Ovary (tissue), 9 donors: Measurements from ENCODE around the gene IRF2BP2. TPM values are rescaled to one million over a fixed set of nuclear protein-coding genes. Genes with fewer than 3 reads are reported as not detected.

ENCODE experiments used
- DNase-seq, 5 donors: peaks; one replicate each; pipeline ENCODE4 v3.0.0-alpha.2; 2019 to 2020
- H3K27ac ChIP-seq, 2 donors: fragments of 200-600 bp; one replicate each; pipeline versions ENCODE4 v1.5.1 to v1.8.0; 2019 to 2022
- H3K27me3 ChIP-seq: fragments of 200-600 bp; one replicate; pipeline ENCODE4 v1.8.0; 2022
- H3K36me3 ChIP-seq: fragments of 200-600 bp; sonication (generic); one replicate; pipeline ENCODE4 v1.5.1; 2019
- H3K4me1 ChIP-seq: one replicate; pipeline ENCODE4 v1.8.1; 2013; ENCODE audit warnings: mild to moderate bottlenecking, moderate library complexity; ENCODE audit not compliant: insufficient read depth
- H3K4me3 ChIP-seq: fragments of 200-600 bp; sonication (generic); one replicate; pipeline ENCODE4 v1.5.1; 2017
- H3K9me3 ChIP-seq, 2 donors: fragments of 200-600 bp in 1 of 2; sonication (generic) in 1 of 2; one replicate each; pipeline versions ENCODE4 v1.5.1 to v1.8.1; 2013 to 2019; ENCODE audit warnings: mild to moderate bottlenecking in 1 of 2, moderate library complexity in 1 of 2
- CTCF ChIP-seq, 3 donors: fragments of 450-650 bp in 2 of 3; fragments of 200-600 bp in 1 of 3; IDR thresholded peaks; one replicate each; pipeline versions ENCODE4 v1.5.1 to v1.8.0; 2016 to 2022; ENCODE audit warnings: antibody characterized with exemption in 3 of 3, mild to moderate bottlenecking in 1 of 3
- EP300 ChIP-seq: sonication (generic); formaldehyde crosslinking; IDR thresholded peaks from one replicate; pipeline ENCODE4 v1.6.1; 2017; ENCODE audit warnings: antibody characterized with exemption
- POLR2A ChIP-seq: fragments of 450-650 bp; IDR thresholded peaks from one replicate; pipeline ENCODE4 v1.6.1; 2017; ENCODE audit warnings: antibody characterized with exemption, mild to moderate bottlenecking, moderate library complexity
- WGBS, 3 donors: extraction: QIAGEN DNeasy Blood & Tissue Kit in 1 of 3; methylation state at CpG; one replicate each; pipeline versions ENCODE4 v1.1.5 to v1.1.7; 2013 to 2017; 5-methylcytosine and 5-hydroxymethylcytosine counted together
- intact Hi-C, 4 donors: fragments of 100-400 bp; cut with DNase I; formaldehyde crosslinking; loops; one replicate each; pipeline versions ENCODE4 v1.11.0 to v1.15.1; 2022 to 2023
- polyA plus RNA-seq, 2 donors: library from polyadenylated mRNA; stranded (reverse); fragments of 200-250 nt in 1 of 2; fragments of 350-450 nt in 1 of 2; fragmentation: Illumina TruSeq in 1 of 2; extraction: RNeasy Lipid Tissue Mini Kit (QIAGEN cat#74804) in 1 of 2; gene quantifications; one replicate each; pipeline ENCODE4 v1.2.3, GENCODE V29; 2013 to 2014
- total RNA-seq, 7 donors: library from RNA; depleted of rRNA in 2 of 7; stranded (reverse); fragments of >200 nt in 2 of 7; fragmentation: NEBNext Ultra II Directional in 3 of 7; extraction: Animal tissue kit (Norgen Biotek cat#: 25700) in 3 of 7; gene quantifications; one replicate each; pipeline versions ENCODE4 v1.1.0 to v1.2.4, GENCODE V29; 2016 to 2023
- donor health status: DM: no; HTN: no; CAD: no; lungs with moderate emphysema.
- donor health status: DM: no; HTN: no; CAD: no.
- donor health status: Bipolar disorder and iron deficiency.
- donor health status: DM: yes; HTN: yes; CAD: no.
- donor health status: DM: no; HTN: no; CAD: no.
- donor health status: DM: yes; HTN: yes; CAD: no.

The IRF2BP2 gene
- total and polyA plus RNA-seq, 9 donors = 66.9 to 180 (median 110) TPM

GRCh38 chr1:234578735-234579134 lies 31.2 kb downstream of the IRF2BP2 start:
- Histone ChIP-seq H3K36me3 (no peaks in the 10 kb centered on the region), H3K9me3 (no peaks in the 10 kb centered on the region), H3K27ac (no peak overlapping the region), H3K27me3 (no peaks in the 10 kb centered on the region), H3K4me1 (peaks cover 4% of the 10 kb centered on the region), H3K4me3 (no peak overlapping the region)
- no peak for TF ChIP-seq EP300
- TF ChIP-seq POLR2A = no peak
- no peak for TF ChIP-seq CTCF (IDR thresholded peaks at IDR 0.05)
- intact Hi-C loops = no loop called here
- 88 to 90% (median 90%) methylated on average over 8 of the region's 8 CpGs for WGBS, 3 donors
- no peak for DNase-seq

GRCh38 chr1:234578087-234578486 lies 31.9 kb downstream of the IRF2BP2 start:
- no peaks in the 10 kb centered on the region for H3K27me3 ChIP-seq
- no peak for DNase-seq

GRCh38 chr1:234573711-234574299 lies 36.2 kb downstream of the IRF2BP2 start:
- Histone ChIP-seq H3K4me1 (no peaks in the 10 kb centered on the region), H3K27ac (no peak overlapping the region), H3K36me3 (no peaks in the 10 kb centered on the region), H3K4me3 (no peak overlapping the region), H3K9me3 (no peaks in the 10 kb centered on the region), H3K27me3 (no peaks in the 10 kb centered on the region)
- WGBS, 3 donors = 51 to 63% (median 62%) methylated on average over 2 of the region's 2 CpGs
- no peak for DNase-seq
- TF ChIP-seq CTCF (IDR thresholded peaks at IDR 0.05) (no peak), POLR2A (no peak), EP300 (no peak)
- intact Hi-C loops = no loop called here

More at GRCh38 chr1:234578087-234578486, 31.9 kb downstream of the IRF2BP2 start:
- H3K36me3 ChIP-seq = no peaks in the 10 kb centered on the region
- no peak overlapping the region for H3K27ac ChIP-seq
- H3K4me3 ChIP-seq = no peak overlapping the region
- WGBS, 3 donors = 70 to 95% (median 94%) methylated on average over 2 of the region's 2 CpGs
- peaks cover 2% of the 10 kb centered on the region for H3K4me1 ChIP-seq
- TF ChIP-seq CTCF (IDR thresholded peaks at IDR 0.05) = no peak
- TF ChIP-seq EP300 = no peak
- no peak for TF ChIP-seq POLR2A
- intact Hi-C loops = no loop called here
- H3K9me3 ChIP-seq = no peaks in the 10 kb centered on the region

GRCh38 chr1:234572966-234573365 lies 37.0 kb downstream of the IRF2BP2 start:
- 85 to 89% (median 89%) methylated on average over 7 of the region's 7 CpGs for WGBS, 3 donors
- intact Hi-C loops = no loop called here

More at GRCh38 chr1:234572966-234573365, 37.0 kb downstream of the IRF2BP2 start:
- TF ChIP-seq CTCF (IDR thresholded peaks at IDR 0.05) = no peak
- TF ChIP-seq EP300 = no peak
- no peak for TF ChIP-seq POLR2A
- Histone ChIP-seq H3K4me3 (no peak overlapping the region), H3K9me3 (no peaks in the 10 kb centered on the region), H3K27ac (no peak overlapping the region), H3K27me3 (no peaks in the 10 kb centered on the region), H3K4me1 (no peaks in the 10 kb centered on the region), H3K36me3 (no peaks in the 10 kb centered on the region)
- no peak for DNase-seq
